OCI-LY7 (cell line): ENCODE data around the gene IL37.

Experiments used
- EZH2phosphoT487 ChIP-seq: fragments of 200-600 bp; sonication (generic); IDR thresholded peaks from 2 replicates; pipeline ENCODE4 v1.6.1; 2018; ENCODE audit warnings: low read depth, borderline replicate concordance, mild to moderate bottlenecking, mixed run types, antibody characterized with exemption, low read length, moderate library complexity, mixed read lengths
- TF ChIP-seq, protein P1 (sequence below): fragments of 200-600 bp; sonication (generic); conservative IDR thresholded peaks from 2 replicates; pipeline ENCODE4 v1.5.1; 2014; ENCODE audit warnings: mild to moderate bottlenecking, antibody characterized with exemption, low read length, moderate library complexity, mixed read lengths

DNA sequence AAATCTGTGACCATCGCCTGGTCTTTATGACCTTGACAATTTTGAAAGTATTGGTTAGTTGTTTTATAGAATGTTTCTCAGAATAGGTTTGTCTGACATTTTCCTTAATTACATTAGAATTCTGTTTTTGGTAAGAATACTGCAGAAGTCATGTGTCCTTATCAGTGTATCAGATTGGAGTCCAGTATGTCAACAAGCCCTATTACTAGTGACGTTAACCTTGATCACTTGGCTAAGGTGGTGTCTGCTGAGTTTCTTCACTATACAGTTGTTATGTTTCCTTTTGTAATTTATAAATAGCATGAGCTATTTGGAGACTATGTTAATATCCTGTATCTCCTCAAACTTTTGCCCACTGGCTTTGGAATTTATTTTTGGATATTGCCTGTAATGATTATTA lies 56.1 kb downstream of the IL37 start:
- TF ChIP-seq, protein P1, sequence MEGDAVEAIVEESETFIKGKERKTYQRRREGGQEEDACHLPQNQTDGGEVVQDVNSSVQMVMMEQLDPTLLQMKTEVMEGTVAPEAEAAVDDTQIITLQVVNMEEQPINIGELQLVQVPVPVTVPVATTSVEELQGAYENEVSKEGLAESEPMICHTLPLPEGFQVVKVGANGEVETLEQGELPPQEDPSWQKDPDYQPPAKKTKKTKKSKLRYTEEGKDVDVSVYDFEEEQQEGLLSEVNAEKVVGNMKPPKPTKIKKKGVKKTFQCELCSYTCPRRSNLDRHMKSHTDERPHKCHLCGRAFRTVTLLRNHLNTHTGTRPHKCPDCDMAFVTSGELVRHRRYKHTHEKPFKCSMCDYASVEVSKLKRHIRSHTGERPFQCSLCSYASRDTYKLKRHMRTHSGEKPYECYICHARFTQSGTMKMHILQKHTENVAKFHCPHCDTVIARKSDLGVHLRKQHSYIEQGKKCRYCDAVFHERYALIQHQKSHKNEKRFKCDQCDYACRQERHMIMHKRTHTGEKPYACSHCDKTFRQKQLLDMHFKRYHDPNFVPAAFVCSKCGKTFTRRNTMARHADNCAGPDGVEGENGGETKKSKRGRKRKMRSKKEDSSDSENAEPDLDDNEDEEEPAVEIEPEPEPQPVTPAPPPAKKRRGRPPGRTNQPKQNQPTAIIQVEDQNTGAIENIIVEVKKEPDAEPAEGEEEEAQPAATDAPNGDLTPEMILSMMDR = no peak
- no peak for TF ChIP-seq EZH2phosphoT487
